GM23248 (cell line): ENCODE results near the gene CHGA. TPM values are rescaled to one million over a fixed set of nuclear protein-coding genes. Genes with fewer than 3 reads are reported as not detected.

Experiments
- DNase-seq: peaks from one replicate; pipeline ENCODE4 v3.0.0-alpha.2; 2015
- H2AFZ ChIP-seq: fragments of 200-600 bp; sonication (generic); 2 replicates; pipeline ENCODE4 v1.6.1; 2016; ENCODE audit warnings: antibody characterized with exemption
- H3F3A ChIP-seq: fragments of 200-600 bp; sonication (generic); 2 replicates; pipeline ENCODE4 v1.6.1; 2016; ENCODE audit warnings: mild to moderate bottlenecking, antibody characterized with exemption, mixed run types; ENCODE audit not compliant: insufficient read depth
- H3K27ac ChIP-seq: fragments of 200-600 bp; sonication (generic); 2 replicates; pipeline ENCODE4 v1.5.1; 2016; ENCODE audit warnings: mild to moderate bottlenecking
- H3K27me3 ChIP-seq: fragments of 200-600 bp; sonication (generic); replicated peaks from 2 replicates; pipeline ENCODE4 v1.6.1; 2016; ENCODE audit warnings: mild to moderate bottlenecking; ENCODE audit not compliant: insufficient read depth
- H3K36me3 ChIP-seq: fragments of 200-600 bp; sonication (generic); 2 replicates; pipeline ENCODE4 v1.6.1; 2016; ENCODE audit warnings: low read depth, mild to moderate bottlenecking
- H3K4me1 ChIP-seq: fragments of 200-600 bp; sonication (generic); 2 replicates; pipeline ENCODE4 v1.6.1; 2016; ENCODE audit warnings: mild to moderate bottlenecking; ENCODE audit not compliant: insufficient read depth
- H3K4me2 ChIP-seq: fragments of 200-600 bp; sonication (generic); one replicate; pipeline ENCODE4 v1.6.1; 2016; ENCODE audit warnings: mild to moderate bottlenecking; ENCODE audit not compliant: unreplicated experiment
- H3K4me3 ChIP-seq: fragments of 200-600 bp; sonication (generic); 2 replicates; pipeline ENCODE4 v1.5.1; 2016; ENCODE audit warnings: mild to moderate bottlenecking
- H3K79me2 ChIP-seq: fragments of 200-600 bp; sonication (generic); 2 replicates; pipeline ENCODE4 v1.6.1; 2016; ENCODE audit warnings: mild to moderate bottlenecking; ENCODE audit not compliant: insufficient read depth
- H3K9ac ChIP-seq: fragments of 200-600 bp; sonication (generic); 2 replicates; pipeline ENCODE4 v1.6.1; 2016; ENCODE audit warnings: mild to moderate bottlenecking
- H3K9me2 ChIP-seq: fragments of 200-600 bp; sonication (generic); 2 replicates; pipeline ENCODE4 v1.6.1; 2016; ENCODE audit warnings: mixed run types, mild to moderate bottlenecking, moderate library complexity; ENCODE audit not compliant: insufficient read depth
- H3K9me3 ChIP-seq: fragments of 200-600 bp; sonication (generic); one replicate; pipeline ENCODE4 v1.6.1; 2017; ENCODE audit warnings: low read depth
- H4K20me1 ChIP-seq: fragments of 200-600 bp; sonication (generic); 2 replicates; pipeline ENCODE4 v1.6.0; 2016; ENCODE audit not compliant: insufficient read depth
- EZH2 ChIP-seq: fragments of 200-600 bp; sonication (generic); IDR thresholded peaks from 2 replicates; pipeline ENCODE4 v1.6.1; 2018; ENCODE audit warnings: antibody characterized with exemption, mild to moderate bottlenecking; ENCODE audit not compliant: insufficient read depth, poor library complexity, severe bottlenecking
- EZH2phosphoT487 ChIP-seq: fragments of 200-600 bp; sonication (generic); IDR thresholded peaks from 2 replicates; pipeline ENCODE4 v1.6.1; 2018; ENCODE audit warnings: antibody characterized with exemption, moderate library complexity, mild to moderate bottlenecking, low read depth; ENCODE audit not compliant: insufficient read depth
- WGBS, 2 experiments: methylation state at CpG; one replicate each; pipeline ENCODE4 v1.1.6; 2015 to 2017; ENCODE audit warnings: low lambda C conversion rate in 2 of 2, low coverage in 1 of 2; ENCODE audit errors: missing lambda C conversion rate in 2 of 2; 5-methylcytosine and 5-hydroxymethylcytosine counted together
- in situ Hi-C: fragments of 300-500 bp; cut with MboI; formaldehyde crosslinking; loops from 2 replicates; pipeline ENCODE4 v1.15.0; 2020
- polyA plus RNA-seq: library from polyadenylated mRNA; unstranded; fragments of >200 nt; fragmentation: Nextera tagmentation; extraction: Ambion mirVana; gene quantifications from 2 replicates; pipeline ENCODE4 v1.2.1, GENCODE V29; 2016
- total RNA-seq: library from RNA; depleted of rRNA; stranded (reverse); fragments of >200 nt; shearing (Covaris generic); gene quantifications from 2 replicates; pipeline ENCODE4 v1.2.3, GENCODE V29; 2014

Gene CHGA
- total and polyA plus RNA-seq, 2 experiments from 2014 or later, result not detected

DNA sequence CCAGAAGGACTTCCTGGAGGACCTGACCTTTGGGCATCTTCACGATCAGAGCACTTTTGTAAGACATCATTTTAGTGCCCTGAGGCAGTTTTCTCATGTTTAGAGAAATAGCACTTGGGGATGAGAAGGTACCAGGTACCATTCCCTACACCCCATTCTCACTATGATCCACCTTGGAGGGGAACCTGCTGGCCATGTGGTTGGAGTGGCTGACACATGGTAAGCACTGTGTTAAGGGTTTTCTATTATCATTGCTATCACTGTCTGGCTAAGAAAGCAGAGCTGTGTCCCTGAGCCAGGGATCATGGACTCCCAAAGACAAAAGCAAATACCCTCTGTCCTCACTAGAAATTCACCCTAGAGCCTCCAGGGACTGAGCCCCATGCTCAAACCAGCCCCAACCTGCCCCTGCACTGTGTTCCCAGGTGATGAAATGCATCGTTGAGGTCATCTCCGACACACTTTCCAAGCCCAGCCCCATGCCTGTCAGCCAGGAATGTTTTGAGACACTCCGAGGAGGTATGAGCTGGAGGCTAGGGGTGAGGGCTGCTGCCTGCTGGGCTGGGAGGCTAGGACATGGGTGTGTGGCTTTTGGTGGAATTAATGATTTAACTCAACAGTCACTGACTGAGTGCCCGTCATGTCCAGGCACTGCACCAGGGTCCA, 3.4 kb downstream of the CHGA start:
- DNase-seq, result no peak
- no peak for TF ChIP-seq EZH2
- no peak for TF ChIP-seq EZH2phosphoT487
- Histone ChIP-seq H3K4me2 (no peak overlapping the region), H3K4me3 (no peak overlapping the region), H3K9ac (no peak overlapping the region), H4K20me1 (no peaks in the 10 kb centered on the region), H3K9me3 (no peaks in the 10 kb centered on the region), H3K27ac (no peak overlapping the region), H3K27me3 (peaks cover 29% of the 10 kb centered on the region), H3K79me2 (no peaks in the 10 kb centered on the region), H2AFZ (no peak overlapping the region), H3K36me3 (no peaks in the 10 kb centered on the region), H3F3A (0 out of 2 replicates have a peak, but pooled peaks cover 2% of the 10 kb centered on the region), H3K4me1 (peaks cover 6% of the 10 kb centered on the region), H3K9me2 (no peaks in the 10 kb centered on the region)
- WGBS, 2 experiments, result 34 to 37% methylated on average over 5 of the region's 5 CpGs
- in situ Hi-C loops, result no loop called here

DNA sequence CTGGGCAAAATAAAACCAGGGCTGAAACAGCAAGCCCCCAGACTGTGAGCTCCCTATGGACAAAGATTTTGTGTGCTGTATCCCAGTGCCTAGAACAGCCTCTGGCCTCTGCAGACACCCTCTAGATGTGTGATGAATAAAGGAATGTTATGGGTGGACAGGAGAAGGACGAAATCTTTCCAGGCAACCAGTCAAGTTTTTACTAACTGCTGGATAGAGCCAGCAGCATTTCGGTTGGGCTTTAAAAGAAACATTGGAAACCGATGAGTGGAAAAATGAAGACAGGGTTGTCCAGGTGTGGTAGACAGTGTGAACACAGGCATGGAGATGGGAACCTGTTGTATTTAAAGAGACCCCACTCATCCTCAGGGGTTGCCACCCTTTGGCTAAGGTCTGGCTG, 4.0 kb downstream of the CHGA start:
- Histone ChIP-seq H3F3A (0 out of 2 replicates have a peak, but pooled peaks cover 4% of the 10 kb centered on the region), H2AFZ (no peak overlapping the region), H3K27ac (no peak overlapping the region), H3K9me3 (no peaks in the 10 kb centered on the region), H3K4me3 (no peak overlapping the region), H3K36me3 (no peaks in the 10 kb centered on the region), H3K79me2 (no peaks in the 10 kb centered on the region), H3K4me1 (peaks cover 7% of the 10 kb centered on the region), H3K9ac (no peak overlapping the region), H4K20me1 (no peaks in the 10 kb centered on the region), H3K27me3 (peaks cover 29% of the 10 kb centered on the region), H3K9me2 (no peaks in the 10 kb centered on the region), H3K4me2 (no peak overlapping the region)
- in situ Hi-C loops, result no loop called here
- no peak for TF ChIP-seq EZH2phosphoT487
- TF ChIP-seq EZH2, result no peak
- DNase-seq, result peak; percentile 32
- WGBS, 2 experiments, result 14 to 20% methylated on average over 3 of the region's 3 CpGs

DNA sequence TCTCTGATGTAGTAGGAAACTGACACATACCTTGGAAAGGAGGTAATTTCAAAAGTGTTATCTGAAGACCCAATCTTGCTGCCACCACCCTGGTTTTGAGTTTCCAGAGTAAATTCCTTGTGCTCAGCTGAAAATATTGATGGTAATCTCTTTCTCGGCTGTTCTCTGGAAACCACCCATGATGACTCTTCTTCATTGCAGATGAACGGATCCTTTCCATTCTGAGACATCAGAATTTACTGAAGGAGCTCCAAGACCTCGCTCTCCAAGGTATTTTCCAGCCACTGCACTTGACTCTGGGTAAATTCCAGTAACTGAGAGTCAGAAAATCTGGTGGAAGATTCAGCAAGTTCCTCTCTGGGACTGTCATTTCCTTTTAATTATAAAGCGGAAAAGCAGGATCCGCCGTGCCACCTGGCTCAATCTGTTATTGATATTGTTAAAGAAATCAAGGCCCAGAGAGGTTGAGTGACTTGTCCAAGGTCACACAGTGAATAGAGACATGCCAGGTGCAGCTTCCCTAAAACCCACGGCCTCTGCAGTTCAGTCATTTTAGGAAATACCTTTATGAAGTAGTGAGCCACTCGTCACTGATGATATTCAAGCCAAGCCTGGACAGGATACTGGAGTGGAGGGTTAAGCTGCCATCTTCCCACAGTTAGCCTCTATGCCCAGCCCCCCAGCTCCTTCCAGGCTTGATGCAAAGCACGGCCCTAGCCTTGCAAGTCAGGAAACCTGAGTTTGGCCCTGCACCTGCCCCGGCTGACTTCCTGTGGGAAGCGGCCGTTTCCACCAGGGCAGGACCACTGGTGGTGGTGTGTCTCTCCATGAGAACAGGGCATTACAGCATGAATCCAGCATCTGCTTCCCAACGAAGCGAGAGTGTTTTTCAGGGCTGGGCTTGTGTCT, 4.7 kb downstream of the CHGA start:
- no peak overlapping the region for H3K4me3 ChIP-seq
- no peak overlapping the region for H3K9ac ChIP-seq
- H3K4me2 ChIP-seq, result no peak overlapping the region
- no peaks in the 10 kb centered on the region for H3K79me2 ChIP-seq
- H3K36me3 ChIP-seq, result no peaks in the 10 kb centered on the region
- 0 out of 2 replicates have a peak, but pooled peaks cover 4% of the 10 kb centered on the region for H3F3A ChIP-seq
- no peaks in the 10 kb centered on the region for H3K9me3 ChIP-seq
- H3K9me2 ChIP-seq, result no peaks in the 10 kb centered on the region
- H4K20me1 ChIP-seq, result no peaks in the 10 kb centered on the region
- DNase-seq, result peak; percentile 49
- no peak overlapping the region for H3K27ac ChIP-seq
- in situ Hi-C loops, result no loop called here
- no peak overlapping the region for H2AFZ ChIP-seq
- peaks cover 24% of the 10 kb centered on the region for H3K27me3 ChIP-seq
- 30 to 37% methylated on average over 14 of the region's 14 CpGs for WGBS, 2 experiments
- H3K4me1 ChIP-seq, result peaks cover 7% of the 10 kb centered on the region
- TF ChIP-seq EZH2 (no peak), EZH2phosphoT487 (no peak)

DNA sequence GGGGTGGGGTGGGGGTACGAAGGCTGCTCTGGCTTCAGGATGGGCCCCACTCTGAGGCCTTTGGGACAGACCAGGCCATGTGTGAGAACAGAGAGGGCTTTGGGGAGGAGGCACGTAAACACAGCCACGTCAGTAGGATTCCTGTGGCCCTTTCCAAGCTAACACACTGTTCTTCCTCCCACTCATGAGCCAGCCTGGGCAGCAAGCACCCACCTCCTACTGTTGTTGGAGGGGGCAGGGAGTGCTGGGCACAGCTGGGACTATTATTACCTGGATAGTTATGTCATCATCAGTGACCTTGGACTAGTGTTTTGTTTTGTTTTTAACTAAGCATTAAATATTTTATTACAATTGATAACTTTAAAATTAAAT, 5.3 kb downstream of the CHGA start:
- Histone ChIP-seq H3K27ac (no peak overlapping the region), H3K9me2 (no peaks in the 10 kb centered on the region), H2AFZ (no peak overlapping the region), H3K9ac (no peak overlapping the region), H3K4me3 (no peak overlapping the region), H3K79me2 (no peaks in the 10 kb centered on the region), H3F3A (0 out of 2 replicates have a peak, but pooled peaks cover 4% of the 10 kb centered on the region), H3K9me3 (no peaks in the 10 kb centered on the region), H3K4me1 (peaks cover 7% of the 10 kb centered on the region), H4K20me1 (no peaks in the 10 kb centered on the region), H3K4me2 (no peak overlapping the region), H3K27me3 (peaks cover 20% of the 10 kb centered on the region), H3K36me3 (no peaks in the 10 kb centered on the region)
- DNase-seq, result peak; percentile 21
- in situ Hi-C loops, result no loop called here
- WGBS, 2 experiments, result 61 to 67% methylated on average over 2 to 3 of the region's 3 CpGs
- TF ChIP-seq EZH2 (no peak), EZH2phosphoT487 (no peak)
